Epithelial cell of proximal tubule (primary cell): ENCODE measurements around the gene C6orf89. TPM values are rescaled to one million over a fixed set of nuclear protein-coding genes. Genes with fewer than 3 reads are reported as not detected.
A peak's percentile ranks its signal among the peaks of the same experiment; 100 is the strongest.

ENCODE experiments used
- DNase-seq: peaks from one replicate; pipeline ENCODE4 v3.0.0-alpha.2; 2011; ENCODE audit warnings: low read depth
- H3K4me3 ChIP-seq: 2 replicates; pipeline ENCODE4 v1.5.1; 2011; ENCODE audit warnings: low read depth, mild to moderate bottlenecking, low read length
- total RNA-seq: library from RNA; depleted of rRNA; stranded (reverse); fragments of >200 nt; gene quantifications from 2 replicates; pipeline ENCODE4 v1.2.3, GENCODE V29; 2015
- TF ChIP-seq, protein P1 (sequence below): conservative IDR thresholded peaks from 2 replicates; pipeline ENCODE4 v1.5.1; 2012; ENCODE audit warnings: low read depth, mild to moderate bottlenecking, low read length

C6orf89 gene
- total RNA-seq, 1 donor from 2014 or later: 16.3 TPM

DNA sequence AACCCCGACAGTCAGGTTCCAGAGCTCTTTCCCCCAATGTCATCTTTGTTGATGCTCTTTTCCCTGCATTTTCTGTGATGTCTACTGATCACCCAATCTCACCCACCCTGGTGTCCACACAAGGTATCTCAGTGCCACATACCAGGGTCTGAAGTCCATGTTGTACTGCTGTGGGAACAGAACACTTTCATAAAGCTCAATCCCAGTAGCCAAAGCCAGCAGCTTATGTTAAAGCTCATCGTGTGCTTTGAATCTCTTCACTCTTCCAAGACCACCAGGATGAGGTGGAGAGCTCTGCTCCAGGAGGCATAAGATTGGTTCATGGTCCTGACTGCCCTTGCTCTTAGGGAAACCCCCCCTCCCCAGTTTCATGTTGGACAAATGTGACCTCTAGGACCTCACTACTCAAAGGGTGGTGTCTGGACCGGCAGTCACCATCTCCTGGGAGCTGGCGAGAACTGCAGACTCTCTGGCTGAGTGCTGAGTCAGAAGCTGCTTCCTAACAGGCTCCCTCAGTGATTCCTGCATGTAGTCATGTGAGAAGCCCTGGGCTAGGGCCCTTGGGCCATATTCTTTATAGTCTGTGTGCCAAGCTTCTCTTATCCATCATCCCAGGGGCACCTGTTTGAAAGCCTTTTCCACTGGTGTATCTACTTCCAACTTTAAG is 33.1 kb upstream of the C6orf89 start:
- peak; percentile 41 for DNase-seq
- TF ChIP-seq, protein P1, sequence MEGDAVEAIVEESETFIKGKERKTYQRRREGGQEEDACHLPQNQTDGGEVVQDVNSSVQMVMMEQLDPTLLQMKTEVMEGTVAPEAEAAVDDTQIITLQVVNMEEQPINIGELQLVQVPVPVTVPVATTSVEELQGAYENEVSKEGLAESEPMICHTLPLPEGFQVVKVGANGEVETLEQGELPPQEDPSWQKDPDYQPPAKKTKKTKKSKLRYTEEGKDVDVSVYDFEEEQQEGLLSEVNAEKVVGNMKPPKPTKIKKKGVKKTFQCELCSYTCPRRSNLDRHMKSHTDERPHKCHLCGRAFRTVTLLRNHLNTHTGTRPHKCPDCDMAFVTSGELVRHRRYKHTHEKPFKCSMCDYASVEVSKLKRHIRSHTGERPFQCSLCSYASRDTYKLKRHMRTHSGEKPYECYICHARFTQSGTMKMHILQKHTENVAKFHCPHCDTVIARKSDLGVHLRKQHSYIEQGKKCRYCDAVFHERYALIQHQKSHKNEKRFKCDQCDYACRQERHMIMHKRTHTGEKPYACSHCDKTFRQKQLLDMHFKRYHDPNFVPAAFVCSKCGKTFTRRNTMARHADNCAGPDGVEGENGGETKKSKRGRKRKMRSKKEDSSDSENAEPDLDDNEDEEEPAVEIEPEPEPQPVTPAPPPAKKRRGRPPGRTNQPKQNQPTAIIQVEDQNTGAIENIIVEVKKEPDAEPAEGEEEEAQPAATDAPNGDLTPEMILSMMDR: peak; percentile 24
- no peak overlapping the region for H3K4me3 ChIP-seq

DNA sequence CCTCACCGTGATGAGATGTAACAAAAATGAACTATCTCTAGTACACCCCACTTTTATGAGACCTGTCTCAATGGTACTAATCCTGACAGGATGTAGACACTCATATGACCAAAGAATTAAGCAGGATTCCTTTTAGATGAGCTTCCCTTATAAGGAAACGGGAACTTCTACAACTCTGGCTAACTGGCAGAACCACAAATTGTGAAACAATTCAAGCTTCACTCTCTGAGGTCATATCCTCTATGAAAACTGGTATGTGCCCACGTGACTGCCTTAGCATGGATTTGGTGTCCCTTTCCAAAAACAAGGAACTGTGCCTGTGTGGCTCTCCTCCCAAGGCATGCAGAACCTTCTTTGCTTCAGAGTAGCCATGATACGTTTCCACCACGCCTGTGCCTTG is 32.4 kb upstream of the C6orf89 start:
- peak; percentile 59 for DNase-seq
- TF ChIP-seq, protein P1: no peak
- no peak overlapping the region for H3K4me3 ChIP-seq

DNA sequence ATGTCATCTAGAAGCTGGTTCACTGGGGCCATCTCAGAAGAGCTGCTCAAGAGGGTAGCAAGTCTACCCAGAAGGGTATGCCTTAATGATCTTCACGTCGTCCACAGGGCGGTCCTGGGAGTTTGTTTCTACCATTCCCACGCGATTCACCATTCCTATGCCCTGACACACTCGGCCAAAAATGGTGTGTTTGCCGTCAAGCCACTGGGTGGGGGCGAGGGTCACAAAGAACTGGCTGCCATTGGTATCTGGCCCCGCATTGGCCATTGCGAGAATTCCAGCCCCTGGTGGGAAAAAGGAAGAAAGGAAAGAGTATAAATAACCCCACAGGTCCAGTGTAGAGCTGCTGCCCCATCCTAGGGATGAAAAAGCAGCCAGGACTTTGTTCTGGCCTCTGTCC is 30.0 kb upstream of the C6orf89 start:
- H3K4me3 ChIP-seq: no peak overlapping the region
- DNase-seq: no peak
- TF ChIP-seq, protein P1: no peak

DNA sequence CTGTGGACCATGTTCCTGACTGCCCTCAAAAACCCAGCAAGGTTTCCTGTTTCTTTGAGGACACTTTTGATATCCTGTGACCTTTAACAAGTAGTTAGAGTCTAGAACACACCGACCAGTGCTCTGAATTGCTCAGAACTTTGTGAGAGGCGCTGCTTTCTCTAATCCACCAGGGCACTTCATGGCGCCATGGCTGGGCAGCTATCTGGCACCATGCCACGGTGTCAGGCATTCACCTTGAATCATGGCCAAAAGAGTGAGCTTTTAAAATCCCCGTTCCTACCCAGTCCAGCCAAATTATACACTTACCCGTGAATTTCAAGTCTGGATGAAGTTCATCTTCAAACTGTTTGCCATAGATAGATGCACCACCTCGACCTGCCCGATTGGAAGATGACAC is 29.5 kb upstream of the C6orf89 start:
- H3K4me3 ChIP-seq: no peak overlapping the region
- TF ChIP-seq, protein P1: no peak
- no peak for DNase-seq

DNA sequence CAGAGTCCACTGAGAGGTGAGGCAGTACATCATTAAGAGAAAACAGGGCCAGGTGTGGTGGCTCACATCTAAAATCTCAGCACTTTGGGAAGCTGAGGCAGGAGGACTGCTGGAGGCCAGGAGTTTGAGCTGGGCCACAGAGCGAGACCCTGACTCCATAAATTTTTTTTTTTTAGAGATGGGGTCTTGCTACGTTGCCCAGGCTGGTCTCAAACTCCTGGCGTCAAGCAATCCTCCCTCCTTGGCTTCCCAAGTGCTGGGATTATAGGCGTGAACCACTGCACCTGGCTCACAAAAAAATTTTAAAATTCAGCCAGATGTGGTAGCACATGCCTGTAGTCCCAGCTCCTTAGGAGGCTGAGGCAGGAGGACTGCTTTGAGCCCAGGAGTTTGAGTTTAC is 28.4 kb upstream of the C6orf89 start:
- TF ChIP-seq, protein P1: no peak
- no peak overlapping the region for H3K4me3 ChIP-seq
- no peak for DNase-seq

DNA sequence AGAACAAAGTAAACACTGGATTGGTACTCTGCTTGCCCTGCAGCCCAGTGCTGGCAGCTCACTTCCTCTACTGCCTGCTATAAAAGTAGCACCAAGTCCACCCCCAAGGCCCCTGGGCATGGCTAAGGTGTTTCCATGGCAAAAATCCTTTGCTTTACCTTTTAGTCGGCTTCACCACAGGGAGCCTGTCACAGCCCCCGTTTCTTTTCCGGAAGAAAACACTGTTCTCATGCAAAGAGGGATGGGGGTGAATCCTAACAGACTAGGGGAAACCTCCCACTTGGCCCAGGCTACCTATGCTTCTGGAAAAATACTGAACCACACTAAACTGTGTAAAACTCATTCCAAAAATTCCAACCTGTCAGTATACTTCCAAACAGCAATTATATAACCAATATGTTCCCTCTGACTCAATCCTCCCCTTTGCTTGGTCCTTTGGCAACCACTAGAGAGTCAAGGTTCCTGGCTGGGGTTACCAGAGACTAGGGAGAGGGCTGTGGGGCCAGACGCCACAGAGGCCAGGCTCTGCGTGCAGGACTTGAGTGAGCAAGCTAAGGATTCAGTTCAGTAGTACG is 27.3 kb upstream of the C6orf89 start:
- TF ChIP-seq, protein P1: no peak
- no peak overlapping the region for H3K4me3 ChIP-seq
- DNase-seq: no peak

DNA sequence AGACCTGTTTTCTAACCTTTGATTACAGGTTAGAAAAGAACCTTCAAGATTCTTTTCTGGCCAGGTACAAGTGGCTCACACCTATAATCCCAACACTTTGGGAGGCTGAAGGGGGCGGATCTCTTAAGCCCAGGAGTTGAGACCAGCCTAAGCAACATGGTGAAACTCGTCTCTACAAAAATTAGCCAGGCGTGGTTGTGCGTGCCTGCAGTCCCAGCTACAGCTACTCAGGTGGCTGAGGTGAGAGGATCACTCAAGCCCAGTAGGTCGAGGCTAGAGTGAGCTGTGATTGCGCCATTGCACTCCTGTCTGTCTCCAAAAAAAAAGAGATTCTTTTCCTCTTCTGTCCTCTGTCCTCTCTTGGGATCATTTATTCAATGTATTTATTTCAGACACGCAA is 25.6 kb upstream of the C6orf89 start:
- H3K4me3 ChIP-seq: no peak overlapping the region
- DNase-seq: no peak
- TF ChIP-seq, protein P1: no peak
